ENCODE measurements around the gene L3MBTL4. TPM values are rescaled to one million over a fixed set of nuclear protein-coding genes. Genes with fewer than 3 reads are reported as not detected.

The L3MBTL4 gene
- total and polyA plus RNA-seq, 7 donors, result 0.04 to 1.3 (median 0.22) TPM

DNA sequence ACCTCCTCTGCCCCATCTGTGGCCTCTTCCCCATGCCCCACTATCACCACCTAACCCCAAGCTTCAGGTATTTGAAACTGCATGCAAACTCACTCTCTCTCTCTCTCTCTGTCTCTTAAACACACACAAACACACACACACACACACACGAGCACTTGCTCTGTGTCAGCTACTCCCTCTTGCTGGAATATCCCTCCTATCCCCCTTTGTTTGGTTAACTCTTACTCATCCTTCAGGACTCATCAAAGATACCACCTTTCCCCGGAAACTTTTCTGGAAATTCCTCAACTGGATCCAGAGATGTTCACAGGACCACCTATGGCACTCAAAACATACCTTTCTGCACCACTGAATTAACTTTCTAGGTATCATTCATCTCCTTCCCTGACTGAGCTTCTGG lies 296.6 kb downstream of the L3MBTL4 start:
- ATAC-seq, result no peak
- Histone ChIP-seq H3K27me3 (ENCODE audit: insufficient read depth in 3 of 3, low read length in 2 of 3) (no peaks in the 10 kb centered on the region), H3K36me3 (ENCODE audit: insufficient read depth in 1 of 2, low read depth in 1 of 2) (no peaks in the 10 kb centered on the region), H3K4me1 (no peaks in the 10 kb centered on the region), H3K27ac (no peak overlapping the region), H3K4me3 (no peak overlapping the region), H3K9me3 (no peaks in the 10 kb centered on the region)
- DNase-seq, result no peak
- intact Hi-C loops (cut with DNase I), result no loop called here
- WGBS, 3 donors, result 61 to 83% (median 73%) methylated on average over 2 of the region's 2 CpGs
- no peak for TF ChIP-seq CTCF (IDR thresholded peaks at IDR 0.05)

- H3K27me3 ChIP-seq (ENCODE audit: insufficient read depth in 3 of 3, low read length in 2 of 3), result no peaks in the 10 kb centered on the region
- no peak for DNase-seq
- WGBS, 3 donors, result 89 to 94% (median 90%) methylated on average over 4 of the region's 4 CpGs
- H3K9me3 ChIP-seq, result no peaks in the 10 kb centered on the region
- H3K36me3 ChIP-seq (ENCODE audit: insufficient read depth in 1 of 2, low read depth in 1 of 2), result no peaks in the 10 kb centered on the region
- intact Hi-C loops (cut with DNase I), result no loop called here
- H3K27ac ChIP-seq, result no peak overlapping the region
- H3K4me1 ChIP-seq, result no peaks in the 10 kb centered on the region
- H3K4me3 ChIP-seq, result no peak overlapping the region
- TF ChIP-seq CTCF (IDR thresholded peaks at IDR 0.05), result no peak
- no peak for ATAC-seq
These were observed 299.0 kb downstream of the L3MBTL4 start for GRCh38 chr18:6115710-6116109.

DNA sequence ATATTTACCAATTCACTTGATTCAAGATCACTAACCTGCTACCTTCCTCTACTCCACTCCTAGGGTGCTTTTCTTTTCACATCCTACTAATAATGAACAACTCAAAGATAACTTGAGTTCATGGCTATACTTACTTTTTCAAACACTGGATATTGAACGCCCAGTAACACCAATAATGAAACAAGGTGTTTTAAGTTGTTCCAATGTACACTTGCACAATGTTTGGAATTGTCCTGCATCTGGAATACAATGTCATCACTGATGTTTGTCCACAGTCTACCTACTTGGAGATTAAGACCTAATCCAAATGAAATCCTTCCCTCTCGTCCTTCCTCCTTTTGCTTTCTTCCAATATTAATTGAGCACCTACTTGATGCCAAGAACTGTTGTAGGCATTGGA lies 301.1 kb downstream of the L3MBTL4 start:
- no peaks in the 10 kb centered on the region for H3K4me1 ChIP-seq
- TF ChIP-seq CTCF (IDR thresholded peaks at IDR 0.05), result no peak
- WGBS, 3 donors, result 87 to 92% (median 88%) methylated on average over 2 of the region's 2 CpGs
- no peaks in the 10 kb centered on the region for H3K27me3 ChIP-seq (ENCODE audit: insufficient read depth in 3 of 3, low read length in 2 of 3)
- ATAC-seq, result no peak
- H3K9me3 ChIP-seq, result no peaks in the 10 kb centered on the region
- no peak overlapping the region for H3K4me3 ChIP-seq
- no peaks in the 10 kb centered on the region for H3K36me3 ChIP-seq (ENCODE audit: insufficient read depth in 1 of 2, low read depth in 1 of 2)
- no peak for DNase-seq
- H3K27ac ChIP-seq, result no peak overlapping the region
- intact Hi-C loops (cut with DNase I), result no loop called here

GRCh38 chr18:6111726-6112125 lies 303.0 kb downstream of the L3MBTL4 start:
- DNase-seq (no peak), ATAC-seq (no peak)
- no peak for TF ChIP-seq CTCF (IDR thresholded peaks at IDR 0.05)
- intact Hi-C loops (cut with DNase I), result no loop called here
- Histone ChIP-seq H3K4me1 (no peaks in the 10 kb centered on the region), H3K9me3 (no peaks in the 10 kb centered on the region), H3K4me3 (no peak overlapping the region), H3K36me3 (ENCODE audit: insufficient read depth in 1 of 2, low read depth in 1 of 2) (no peaks in the 10 kb centered on the region), H3K27me3 (ENCODE audit: insufficient read depth in 3 of 3, low read length in 2 of 3) (no peaks in the 10 kb centered on the region), H3K27ac (no peak overlapping the region)
- 79 to 85% (median 83%) methylated on average over 3 of the region's 3 CpGs for WGBS, 3 donors

DNA sequence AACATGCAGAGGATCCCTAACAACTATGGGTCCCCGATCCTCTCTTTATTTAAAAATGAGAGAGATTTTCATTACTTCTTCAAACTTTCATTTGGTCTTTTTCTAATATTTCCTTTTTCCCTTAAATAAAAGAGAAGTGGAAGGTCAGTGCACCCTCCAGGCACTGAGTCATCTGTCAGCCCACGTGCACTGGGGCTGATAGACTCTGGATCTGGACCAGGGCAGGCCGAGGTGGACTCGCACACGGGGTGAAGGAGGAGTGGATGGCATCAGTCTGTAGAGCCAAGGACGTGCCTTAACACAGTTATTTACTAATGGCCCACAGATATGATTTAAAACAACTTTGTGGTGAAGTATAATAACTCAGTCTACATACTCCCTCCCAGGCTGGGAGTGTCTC lies 305.0 kb downstream of the L3MBTL4 start:
- WGBS, 3 donors, result 76 to 78% (median 77%) methylated on average over 6 of the region's 6 CpGs
- H3K9me3 ChIP-seq, result no peaks in the 10 kb centered on the region
- TF ChIP-seq CTCF (IDR thresholded peaks at IDR 0.05), result no peak

More for the DNA sequence above, 305.0 kb downstream of the L3MBTL4 start:
- Histone ChIP-seq H3K4me1 (no peaks in the 10 kb centered on the region), H3K4me3 (no peak overlapping the region), H3K27me3 (ENCODE audit: insufficient read depth in 3 of 3, low read length in 2 of 3) (no peaks in the 10 kb centered on the region), H3K36me3 (ENCODE audit: insufficient read depth in 1 of 2, low read depth in 1 of 2) (no peaks in the 10 kb centered on the region), H3K27ac (no peak overlapping the region)
- intact Hi-C loops (cut with DNase I), result no loop called here
- no peak for ATAC-seq
- DNase-seq, result no peak
